Gastrocnemius medialis (tissue), 4 donors: ENCODE measurements around the gene ARHGAP22. TPM values are rescaled to one million over a fixed set of nuclear protein-coding genes. Genes with fewer than 3 reads are reported as not detected.

Source experiments
- ATAC-seq, 2 donors: fragments of 150-250 bp; one replicate each; pipeline ENCODE4 v1.9.1; 2016
- DNase-seq, 2 donors: peaks; one replicate each; pipeline ENCODE4 v3.0.0-alpha.2; 2019
- H3K27ac ChIP-seq, 4 donors: fragments of 200-600 bp; sonication (generic); 1 replicate in 1 of 4; 2 replicates in 3 of 4; pipeline ENCODE4 v1.5.1; 2016 to 2018; ENCODE audit warnings: mild to moderate bottlenecking in 2 of 4, moderate library complexity in 1 of 4
- H3K27me3 ChIP-seq, 3 donors: fragments of 200-600 bp; sonication (generic) in 2 of 3; 1 replicate in 1 of 3; 2 replicates in 2 of 3; pipeline versions ENCODE4 v1.5.1 to v1.6.0; 2016 to 2019; ENCODE audit warnings: mild to moderate bottlenecking in 1 of 3, moderate library complexity in 1 of 3
- H3K36me3 ChIP-seq, 2 donors: fragments of 200-600 bp; sonication (generic) in 1 of 2; one replicate each; pipeline ENCODE4 v1.5.1; 2017 to 2018
- H3K4me1 ChIP-seq, 2 donors: fragments of 200-600 bp; sonication (generic) in 1 of 2; one replicate each; pipeline ENCODE4 v1.5.1; 2016 to 2017; ENCODE audit warnings: mild to moderate bottlenecking in 2 of 2
- H3K4me3 ChIP-seq, 4 donors: fragments of 200-600 bp; sonication (generic) in 3 of 4; 1 replicate in 1 of 4; 2 replicates in 3 of 4; pipeline ENCODE4 v1.5.1; 2016 to 2019; ENCODE audit warnings: mild to moderate bottlenecking in 2 of 4
- H3K9me3 ChIP-seq, 3 donors: fragments of 200-600 bp; sonication (generic) in 2 of 3; 1 replicate in 1 of 3; 2 replicates in 2 of 3; pipeline ENCODE4 v1.5.1; 2016 to 2019
- CTCF ChIP-seq, 5 experiments: fragments of 450-650 bp in 3 of 5; fragments of 200-600 bp in 2 of 5; sonication (generic) in 2 of 5; IDR thresholded peaks in 4 of 5; conservative IDR thresholded peaks in 1 of 5; 1 replicate in 4 of 5; 2 replicates in 1 of 5; pipeline ENCODE4 v1.5.1; 2016 to 2019; ENCODE audit warnings: antibody characterized with exemption in 5 of 5, mild to moderate bottlenecking in 3 of 5, moderate library complexity in 3 of 5
- POLR2A ChIP-seq, 2 donors: fragments of 450-650 bp; IDR thresholded peaks; one replicate each; pipeline ENCODE4 v1.6.1; 2017; ENCODE audit warnings: antibody characterized with exemption in 2 of 2, mild to moderate bottlenecking in 2 of 2, moderate library complexity in 2 of 2
- in situ Hi-C, 4 donors: fragments of 200-750 bp; cut with MboI; loops; one replicate each; pipeline versions ENCODE4 v1.15.0 to v1.8.0; 2017; ENCODE audit warnings: low sequenced_read_pairs in 4 of 4
- intact Hi-C: fragments of 100-400 bp; cut with DNase I; formaldehyde crosslinking; loops from one replicate; pipeline ENCODE4 v1.15.1; 2023; ENCODE audit warnings: low total_unique reads
- total RNA-seq, 4 donors: library from RNA; depleted of rRNA; stranded (reverse); fragments of >200 nt; gene quantifications; one replicate each; pipeline versions ENCODE4 v1.1.0 to v1.2.3, GENCODE V29; 2016

Gene ARHGAP22
- total RNA-seq, 4 donors from 2014 or later, result 0.69 to 0.92 (median 0.72) TPM; not detected in 1

DNA sequence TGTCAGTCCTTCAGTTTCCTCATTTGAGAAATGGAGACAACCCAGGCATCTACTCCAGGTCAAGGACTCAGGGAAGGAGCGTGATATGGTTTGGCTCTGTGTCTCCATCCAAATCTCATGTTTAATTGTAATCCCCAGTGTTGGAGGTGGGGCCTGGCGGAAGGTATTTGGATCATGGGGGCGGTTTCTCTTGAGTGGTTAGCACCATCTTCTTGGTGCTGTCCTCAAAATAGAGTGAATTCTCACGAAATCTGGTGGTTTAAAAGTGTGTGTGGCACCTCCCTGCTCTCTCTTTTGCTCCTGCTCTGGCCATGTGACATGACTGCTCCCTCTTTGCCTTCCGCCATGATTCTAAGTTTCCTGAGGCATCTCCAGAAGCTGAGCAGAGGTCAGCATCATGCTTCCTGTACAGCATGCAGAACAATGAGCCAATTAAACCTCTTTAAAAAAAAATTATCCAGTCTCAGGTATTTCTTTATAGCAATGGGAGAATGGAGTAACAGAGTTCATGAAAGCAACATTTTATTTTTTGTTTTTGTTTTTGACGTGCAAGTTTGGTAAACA is 30.0 kb downstream of the ARHGAP22 start:
- DNase-seq (no peak), ATAC-seq (no peak)
- in situ Hi-C loops, result no loop called here
- Histone ChIP-seq H3K27ac (no peak overlapping the region), H3K36me3 (no peaks in the 10 kb centered on the region), H3K4me1 (no peaks in the 10 kb centered on the region), H3K4me3 (no peak overlapping the region), H3K9me3 (no peaks in the 10 kb centered on the region), H3K27me3 (no peaks in the 10 kb centered on the region)
- TF ChIP-seq POLR2A (IDR thresholded peaks at IDR 0.05) (no peak), CTCF (IDR thresholded peaks at IDR 0.05 in 4 of 5, conservative IDR thresholded peaks at IDR 0.05 in 1 of 5) (no peak)
- intact Hi-C loops, result no loop called here

DNA sequence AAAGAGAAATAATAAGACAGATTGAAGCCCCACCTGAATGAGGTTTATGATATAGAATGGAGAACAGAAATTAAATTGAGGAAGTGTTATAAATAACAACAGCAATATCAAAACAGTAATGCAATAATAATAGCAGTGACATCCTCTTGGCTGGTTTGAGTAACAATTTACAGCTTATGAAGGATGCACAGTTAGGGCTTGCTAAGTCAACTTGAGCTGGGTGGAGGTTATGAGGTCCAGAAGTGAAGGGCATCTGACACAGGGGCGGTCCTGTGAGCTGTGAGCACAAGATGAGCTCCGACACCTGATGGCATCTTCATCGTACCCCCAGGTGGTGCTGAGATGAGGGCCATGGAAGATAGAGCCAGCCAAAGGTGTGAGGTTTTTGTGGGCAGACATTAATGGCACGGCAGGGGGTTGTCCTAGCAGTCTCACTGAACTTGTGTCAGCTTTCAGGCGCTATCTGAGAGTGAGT is 30.5 kb downstream of the ARHGAP22 start:
- H3K27me3 ChIP-seq, result no peaks in the 10 kb centered on the region
- H3K4me3 ChIP-seq, result no peak overlapping the region
- in situ Hi-C loops, result no loop called here
- DNase-seq, result no peak
- H3K4me1 ChIP-seq, result no peaks in the 10 kb centered on the region
- intact Hi-C loops, result no loop called here
- no peaks in the 10 kb centered on the region for H3K9me3 ChIP-seq
- ATAC-seq, result no peak
- TF ChIP-seq POLR2A (IDR thresholded peaks at IDR 0.05) (no peak), CTCF (IDR thresholded peaks at IDR 0.05 in 4 of 5, conservative IDR thresholded peaks at IDR 0.05 in 1 of 5) (no peak)
- no peak overlapping the region for H3K27ac ChIP-seq
- no peaks in the 10 kb centered on the region for H3K36me3 ChIP-seq

- H3K4me1 ChIP-seq, result no peaks in the 10 kb centered on the region
- no peak overlapping the region for H3K27ac ChIP-seq
- no peak overlapping the region for H3K4me3 ChIP-seq
- intact Hi-C loops (no loop called here), in situ Hi-C loops (no loop called here)
- H3K9me3 ChIP-seq, result no peaks in the 10 kb centered on the region
- no peak for ATAC-seq
- no peak for DNase-seq
- H3K36me3 ChIP-seq, result no peaks in the 10 kb centered on the region
- no peaks in the 10 kb centered on the region for H3K27me3 ChIP-seq
- TF ChIP-seq POLR2A (IDR thresholded peaks at IDR 0.05) (no peak), CTCF (IDR thresholded peaks at IDR 0.05 in 4 of 5, conservative IDR thresholded peaks at IDR 0.05 in 1 of 5) (no peak)
Measured at GRCh38 chr10:48573045-48573444, 31.8 kb downstream of the ARHGAP22 start.

- Histone ChIP-seq H3K4me1 (no peaks in the 10 kb centered on the region), H3K27me3 (no peaks in the 10 kb centered on the region), H3K36me3 (no peaks in the 10 kb centered on the region), H3K4me3 (no peak overlapping the region), H3K9me3 (no peaks in the 10 kb centered on the region), H3K27ac (no peak overlapping the region)
- intact Hi-C loops (no loop called here), in situ Hi-C loops (no loop called here)
- no peak for TF ChIP-seq POLR2A (IDR thresholded peaks at IDR 0.05)
- no peak for TF ChIP-seq CTCF (IDR thresholded peaks at IDR 0.05 in 4 of 5, conservative IDR thresholded peaks at IDR 0.05 in 1 of 5)
- no peak for DNase-seq
- ATAC-seq, result no peak
Measured at GRCh38 chr10:48572414-48572813, 32.5 kb downstream of the ARHGAP22 start.

DNA sequence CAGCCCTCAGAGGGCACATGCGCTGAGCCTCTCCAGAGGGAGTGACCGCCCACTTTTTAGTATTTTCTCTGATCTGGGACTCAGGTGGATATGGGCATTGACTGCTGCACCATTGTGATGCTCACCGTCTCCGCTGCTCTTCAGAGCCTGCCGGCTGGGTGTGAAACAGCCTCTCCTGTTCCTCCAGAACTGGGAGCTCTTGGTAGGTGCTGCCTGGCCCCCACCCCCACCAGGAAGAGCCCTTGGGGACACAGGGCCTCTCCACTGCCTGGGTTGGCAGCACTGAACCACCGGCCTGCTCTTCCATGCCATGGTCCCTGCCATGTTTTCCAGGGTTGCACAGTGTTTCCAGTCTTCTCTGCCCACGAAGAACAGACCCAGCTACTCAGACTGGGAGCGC is 36.3 kb downstream of the ARHGAP22 start:
- intact Hi-C loops (no loop called here), in situ Hi-C loops (no loop called here)
- Histone ChIP-seq H3K27me3 (no peaks in the 10 kb centered on the region), H3K36me3 (no peaks in the 10 kb centered on the region), H3K4me3 (no peak overlapping the region), H3K4me1 (no peaks in the 10 kb centered on the region), H3K9me3 (no peaks in the 10 kb centered on the region), H3K27ac (no peak overlapping the region)
- TF ChIP-seq POLR2A (IDR thresholded peaks at IDR 0.05) (no peak), CTCF (IDR thresholded peaks at IDR 0.05 in 4 of 5, conservative IDR thresholded peaks at IDR 0.05 in 1 of 5) (no peak)
- DNase-seq (no peak), ATAC-seq (no peak)
